Activated T-helper 17 cell treated with anti-CD3 and anti-CD28 coated beads, Interleukin-2, amount 50 U/mL, for 72 hours (primary cell): Measurements from ENCODE around the gene TGFBI. TPM values are rescaled to one million over a fixed set of nuclear protein-coding genes. Genes with fewer than 3 reads are reported as not detected.
A peak's percentile ranks its signal among the peaks of the same experiment; 100 is the strongest.

Experiments
- ATAC-seq: fragments of 150-1000 bp; cut with Tn5 transposase; replicated peaks from 2 replicates; pipeline ENCODE4 v1.10.0; 2021; ENCODE audit warnings: mild to moderate bottlenecking, moderate library complexity
- H3K27ac Mint-ChIP-seq: one replicate; pipeline ENCODE4 v1.8.0; 2022; ENCODE audit warnings: mixed read lengths
- H3K27me3 Mint-ChIP-seq: one replicate; pipeline ENCODE4 v1.8.0; 2022; ENCODE audit warnings: mixed read lengths
- H3K36me3 Mint-ChIP-seq: one replicate; pipeline ENCODE4 v1.8.0; 2022; ENCODE audit warnings: low read depth, mild to moderate bottlenecking, mixed read lengths
- H3K4me1 Mint-ChIP-seq: one replicate; pipeline ENCODE4 v1.8.0; 2022; ENCODE audit warnings: mixed read lengths
- H3K4me3 Mint-ChIP-seq: one replicate; pipeline ENCODE4 v1.8.0; 2022; ENCODE audit warnings: mild to moderate bottlenecking, mixed read lengths
- H3K9me3 Mint-ChIP-seq: one replicate; pipeline ENCODE4 v1.8.0; 2022; ENCODE audit warnings: mixed read lengths
- total RNA-seq, 2 donors: library from RNA; stranded (reverse); gene quantifications; one replicate each; pipeline ENCODE4 v1.2.3, GENCODE V29; 2022

Gene TGFBI
- total RNA-seq, 2 donors from 2014 or later = 0.78 TPM; not detected in 1

- ATAC-seq = no peak
- no peak overlapping the region for H3K27ac Mint-ChIP-seq
Measured at GRCh38 chr5:136013559-136013958, 15.2 kb upstream of the TGFBI start.

GRCh38 chr5:136014049-136015002 is 14.5 kb upstream of the TGFBI start:
- no peak for ATAC-seq
- no peaks in the 10 kb centered on the region for H3K4me1 Mint-ChIP-seq
- peaks cover 44% of the 10 kb centered on the region for H3K27me3 Mint-ChIP-seq
- H3K27ac Mint-ChIP-seq = no peak overlapping the region
- H3K9me3 Mint-ChIP-seq = no peaks in the 10 kb centered on the region
- no peaks in the 10 kb centered on the region for H3K36me3 Mint-ChIP-seq
- H3K4me3 Mint-ChIP-seq = no peak overlapping the region

More at GRCh38 chr5:136013559-136013958, 15.2 kb upstream of the TGFBI start:
- Mint-ChIP-seq H3K4me3 (no peak overlapping the region), H3K27me3 (peaks cover 44% of the 10 kb centered on the region), H3K4me1 (no peaks in the 10 kb centered on the region), H3K9me3 (no peaks in the 10 kb centered on the region), H3K36me3 (no peaks in the 10 kb centered on the region)

- no peak overlapping the region for H3K27ac Mint-ChIP-seq
- no peak overlapping the region for H3K4me3 Mint-ChIP-seq
- H3K4me1 Mint-ChIP-seq = peaks cover 1% of the 10 kb centered on the region
- no peak for ATAC-seq
- H3K36me3 Mint-ChIP-seq = no peaks in the 10 kb centered on the region
- H3K27me3 Mint-ChIP-seq = peaks cover 44% of the 10 kb centered on the region
- no peaks in the 10 kb centered on the region for H3K9me3 Mint-ChIP-seq
Measured at GRCh38 chr5:136015003-136015375, 13.8 kb upstream of the TGFBI start.

GRCh38 chr5:136015966-136016650 is 12.7 kb upstream of the TGFBI start:
- Mint-ChIP-seq H3K27ac (no peak overlapping the region), H3K36me3 (no peaks in the 10 kb centered on the region), H3K9me3 (no peaks in the 10 kb centered on the region), H3K27me3 (peaks cover 41% of the 10 kb centered on the region), H3K4me1 (peaks cover 9% of the 10 kb centered on the region), H3K4me3 (no peak overlapping the region)
- no peak for ATAC-seq

GRCh38 chr5:136016945-136017530 is 11.8 kb upstream of the TGFBI start:
- Mint-ChIP-seq H3K27me3 (peaks cover 36% of the 10 kb centered on the region), H3K36me3 (no peaks in the 10 kb centered on the region), H3K4me1 (peaks cover 9% of the 10 kb centered on the region), H3K9me3 (no peaks in the 10 kb centered on the region), H3K4me3 (no peak overlapping the region), H3K27ac (no peak overlapping the region)
- ATAC-seq = no peak

- peaks cover 34% of the 10 kb centered on the region for H3K27me3 Mint-ChIP-seq
- no peak overlapping the region for H3K27ac Mint-ChIP-seq
- H3K9me3 Mint-ChIP-seq = no peaks in the 10 kb centered on the region
- no peak for ATAC-seq
- peaks cover 9% of the 10 kb centered on the region for H3K4me1 Mint-ChIP-seq
- H3K4me3 Mint-ChIP-seq = no peak overlapping the region
- H3K36me3 Mint-ChIP-seq = no peaks in the 10 kb centered on the region
Measured at GRCh38 chr5:136018814-136019783, 9.7 kb upstream of the TGFBI start.

- ATAC-seq = peak; percentile 13
- Mint-ChIP-seq H3K4me3 (peak overlapping the region; percentile 48), H3K9me3 (no peaks in the 10 kb centered on the region), H3K27ac (peak overlapping the region; percentile 71), H3K27me3 (peaks cover 27% of the 10 kb centered on the region), H3K36me3 (no peaks in the 10 kb centered on the region), H3K4me1 (peaks cover 9% of the 10 kb centered on the region)
Measured at GRCh38 chr5:136020001-136020382, 8.8 kb upstream of the TGFBI start.

GRCh38 chr5:136020383-136021015 is 8.3 kb upstream of the TGFBI start:
- no peaks in the 10 kb centered on the region for H3K36me3 Mint-ChIP-seq
- peaks cover 9% of the 10 kb centered on the region for H3K4me1 Mint-ChIP-seq
- no peaks in the 10 kb centered on the region for H3K9me3 Mint-ChIP-seq
- peak overlapping the region; percentile 48 for H3K4me3 Mint-ChIP-seq
- peak overlapping the region; percentile 71 for H3K27ac Mint-ChIP-seq
- peak; percentile 95 for ATAC-seq
- peaks cover 23% of the 10 kb centered on the region for H3K27me3 Mint-ChIP-seq

GRCh38 chr5:136021016-136021405 is 7.8 kb upstream of the TGFBI start:
- H3K36me3 Mint-ChIP-seq = no peaks in the 10 kb centered on the region

GRCh38 chr5:136022965-136023364 is 5.8 kb upstream of the TGFBI start:
- no peaks in the 10 kb centered on the region for H3K36me3 Mint-ChIP-seq
- H3K9me3 Mint-ChIP-seq = no peaks in the 10 kb centered on the region
- peaks cover 16% of the 10 kb centered on the region for H3K4me1 Mint-ChIP-seq
- no peak for ATAC-seq
- H3K27me3 Mint-ChIP-seq = peaks cover 37% of the 10 kb centered on the region
- H3K4me3 Mint-ChIP-seq = no peak overlapping the region
- no peak overlapping the region for H3K27ac Mint-ChIP-seq

More at GRCh38 chr5:136021016-136021405, 7.8 kb upstream of the TGFBI start:
- Mint-ChIP-seq H3K9me3 (no peaks in the 10 kb centered on the region), H3K4me1 (peaks cover 9% of the 10 kb centered on the region), H3K4me3 (peak overlapping the region; percentile 48), H3K27ac (peak overlapping the region; percentile 71), H3K27me3 (peaks cover 23% of the 10 kb centered on the region)
- ATAC-seq = no peak

- Mint-ChIP-seq H3K9me3 (no peaks in the 10 kb centered on the region), H3K27me3 (peaks cover 35% of the 10 kb centered on the region), H3K36me3 (no peaks in the 10 kb centered on the region), H3K27ac (no peak overlapping the region), H3K4me1 (peaks cover 16% of the 10 kb centered on the region), H3K4me3 (no peak overlapping the region)
- no peak for ATAC-seq
Measured at GRCh38 chr5:136023958-136024541, 4.7 kb upstream of the TGFBI start.

GRCh38 chr5:136025900-136026299 is 2.9 kb upstream of the TGFBI start:
- Mint-ChIP-seq H3K9me3 (no peaks in the 10 kb centered on the region), H3K4me3 (no peak overlapping the region), H3K4me1 (peaks cover 7% of the 10 kb centered on the region), H3K36me3 (no peaks in the 10 kb centered on the region), H3K27ac (no peak overlapping the region), H3K27me3 (peaks cover 35% of the 10 kb centered on the region)
- ATAC-seq = no peak

- ATAC-seq = no peak
- Mint-ChIP-seq H3K36me3 (no peaks in the 10 kb centered on the region), H3K4me3 (no peak overlapping the region), H3K9me3 (no peaks in the 10 kb centered on the region), H3K4me1 (peaks cover 7% of the 10 kb centered on the region), H3K27ac (no peak overlapping the region), H3K27me3 (peaks cover 32% of the 10 kb centered on the region)
Measured at GRCh38 chr5:136026636-136027035, 2.2 kb upstream of the TGFBI start.
